H9 (cell line): Measurements from ENCODE around the gene KDM4C. TPM values are rescaled to one million over a fixed set of nuclear protein-coding genes. Genes with fewer than 3 reads are reported as not detected.

Experiments
- DNase-seq: peaks from one replicate; pipeline ENCODE4 v3.0.0-alpha.2; 2017
- H2AFZ ChIP-seq: one replicate; pipeline ENCODE4 v1.6.1; 2013; ENCODE audit warnings: mild to moderate bottlenecking, low read length, control low read depth, moderate library complexity
- H2AK5ac ChIP-seq: 2 replicates; pipeline ENCODE4 v1.6.1; 2013; ENCODE audit warnings: low read length, control low read depth, mixed read lengths; ENCODE audit not compliant: insufficient read length
- H2BK120ac ChIP-seq: one replicate; pipeline ENCODE4 v1.6.1; 2013; ENCODE audit warnings: low read depth, mild to moderate bottlenecking, low read length, control low read depth, inconsistent platforms; ENCODE audit not compliant: poor library complexity, severe bottlenecking
- H2BK12ac ChIP-seq: 2 replicates; pipeline ENCODE4 v1.6.1; 2013; ENCODE audit warnings: low read length, control low read depth, mixed read lengths, low read depth; ENCODE audit not compliant: insufficient read length
- H2BK15ac ChIP-seq: 2 replicates; pipeline ENCODE4 v1.6.1; 2013; ENCODE audit warnings: low read depth, low read length, control low read depth
- H2BK20ac ChIP-seq: one replicate; pipeline ENCODE4 v1.6.1; 2013; ENCODE audit warnings: low read depth, mild to moderate bottlenecking, low read length, control low read depth, inconsistent platforms; ENCODE audit not compliant: poor library complexity, severe bottlenecking
- H2BK5ac ChIP-seq: 2 replicates; pipeline ENCODE4 v1.6.1; 2013; ENCODE audit warnings: low read length, control low read depth, mixed read lengths; ENCODE audit not compliant: insufficient read length
- H3K14ac ChIP-seq: 2 replicates; pipeline ENCODE4 v1.6.1; 2013; ENCODE audit warnings: low read length, control low read depth; ENCODE audit not compliant: insufficient read depth
- H3K18ac ChIP-seq: 2 replicates; pipeline ENCODE4 v1.6.1; 2013; ENCODE audit warnings: low read depth, mild to moderate bottlenecking, mixed read lengths, low read length, control low read depth; ENCODE audit not compliant: insufficient read length
- H3K23ac ChIP-seq: 2 replicates; pipeline ENCODE4 v1.6.1; 2013; ENCODE audit warnings: low read length, control low read depth, mixed read lengths, low read depth; ENCODE audit not compliant: insufficient read length
- H3K23me2 ChIP-seq: 2 replicates; pipeline ENCODE4 v1.6.1; 2013; ENCODE audit warnings: low read depth, mild to moderate bottlenecking, mixed read lengths, low read length, control low read depth; ENCODE audit not compliant: insufficient read length, poor library complexity, severe bottlenecking
- H3K27ac ChIP-seq: 2 replicates; pipeline ENCODE4 v1.5.1; 2013; ENCODE audit warnings: low read length, control low read depth, mixed read lengths, low read depth; ENCODE audit not compliant: insufficient read length
- H3K27me3 ChIP-seq: 2 replicates; pipeline ENCODE4 v1.6.1; 2013; ENCODE audit warnings: low read length, control low read depth, inconsistent platforms; ENCODE audit not compliant: insufficient read depth
- H3K4ac ChIP-seq: 2 replicates; pipeline ENCODE4 v1.6.1; 2013; ENCODE audit warnings: low read depth, mild to moderate bottlenecking, control low read depth, inconsistent platforms, low read length, moderate library complexity
- H3K4me1 ChIP-seq: 2 replicates; pipeline ENCODE4 v1.6.1; 2013; ENCODE audit warnings: low read length, control low read depth, inconsistent platforms; ENCODE audit not compliant: insufficient read depth
- H3K4me2 ChIP-seq: 2 replicates; pipeline ENCODE4 v1.6.1; 2013; ENCODE audit warnings: low read length, control low read depth, mixed read lengths; ENCODE audit not compliant: insufficient read length, insufficient read depth
- H3K56ac ChIP-seq: 2 replicates; pipeline ENCODE4 v1.6.1; 2013; ENCODE audit warnings: low read depth, mild to moderate bottlenecking, mixed read lengths, low read length, control low read depth; ENCODE audit not compliant: insufficient read length
- H3K79me1 ChIP-seq: 2 replicates; pipeline ENCODE4 v1.6.1; 2013; ENCODE audit warnings: low read depth, mild to moderate bottlenecking, moderate library complexity, low read length, control low read depth, inconsistent platforms; ENCODE audit not compliant: insufficient read depth, poor library complexity, severe bottlenecking
- H3K79me2 ChIP-seq: 2 replicates; pipeline ENCODE4 v1.6.1; 2013; ENCODE audit warnings: low read length, control low read depth, inconsistent platforms; ENCODE audit not compliant: insufficient read depth
- H3K9ac ChIP-seq: 2 replicates; pipeline ENCODE4 v1.6.1; 2013; ENCODE audit warnings: low read length, control low read depth, mixed read lengths; ENCODE audit not compliant: insufficient read length; ENCODE audit errors: extremely low read depth
- H3K9me3 ChIP-seq: one replicate; pipeline ENCODE4 v1.6.1; 2013; ENCODE audit warnings: low read depth, low read length, inconsistent platforms; ENCODE audit not compliant: control insufficient read depth
- H3T11ph ChIP-seq: one replicate; pipeline ENCODE4 v1.6.1; 2013; ENCODE audit warnings: mild to moderate bottlenecking, low read length, control low read depth, inconsistent platforms
- H4K20me1 ChIP-seq: one replicate; pipeline ENCODE4 v1.6.1; 2013; ENCODE audit not compliant: control insufficient read depth, insufficient read length, insufficient read depth
- H4K5ac ChIP-seq: 2 replicates; pipeline ENCODE4 v1.6.1; 2013; ENCODE audit warnings: low read depth, mild to moderate bottlenecking, mixed read lengths, low read length, control low read depth; ENCODE audit not compliant: insufficient read length
- H4K8ac ChIP-seq: replicated peaks from 2 replicates; pipeline ENCODE4 v1.6.1; 2013; ENCODE audit warnings: low read length, control low read depth, mixed read lengths, low read depth; ENCODE audit not compliant: insufficient read length
- H4K91ac ChIP-seq: 2 replicates; pipeline ENCODE4 v1.6.1; 2013; ENCODE audit warnings: low read depth, mild to moderate bottlenecking, moderate library complexity, mixed read lengths, low read length, control low read depth; ENCODE audit not compliant: insufficient read length
- H3K27ac Mint-ChIP-seq, 3 experiments: 2 replicates in 2 of 3; 3 replicates in 1 of 3; pipeline ENCODE4 v1.8.0; 2020 to 2021; ENCODE audit warnings: mixed read lengths in 3 of 3, mild to moderate bottlenecking in 1 of 3, moderate library complexity in 1 of 3
- H3K27me3 Mint-ChIP-seq: 2 replicates; pipeline ENCODE4 v1.8.0; 2021; ENCODE audit warnings: low read depth, mild to moderate bottlenecking, moderate library complexity, mixed read lengths
- H3K36me3 Mint-ChIP-seq, 3 experiments: 2 replicates in 2 of 3; 3 replicates in 1 of 3; pipeline ENCODE4 v1.8.0; 2020 to 2021; ENCODE audit warnings: low read depth in 3 of 3, mixed read lengths in 3 of 3; ENCODE audit not compliant: insufficient read depth in 1 of 3
- H3K4me1 Mint-ChIP-seq, 2 experiments: 2 replicates each; pipeline ENCODE4 v1.8.0; 2020; ENCODE audit warnings: mixed read lengths in 2 of 2
- H3K4me3 Mint-ChIP-seq, 2 experiments: 2 replicates in 1 of 2; 3 replicates in 1 of 2; pipeline ENCODE4 v1.8.0; 2020 to 2021; ENCODE audit warnings: mild to moderate bottlenecking in 2 of 2, mixed read lengths in 2 of 2, moderate library complexity in 1 of 2
- H3K9me3 Mint-ChIP-seq, 2 experiments: 2 replicates in 1 of 2; 3 replicates in 1 of 2; pipeline ENCODE4 v1.8.0; 2020; ENCODE audit warnings: mild to moderate bottlenecking in 2 of 2, mixed read lengths in 2 of 2, moderate library complexity in 1 of 2
- total RNA-seq: library from RNA; stranded (reverse); gene quantifications from 2 replicates; pipeline ENCODE4 v1.2.1, GENCODE V29; 2021
- TF ChIP-seq, protein P1 (sequence below): fragments of 200-600 bp; sonication (generic); conservative IDR thresholded peaks from 3 replicates; pipeline ENCODE4 v1.8.0; 2021; ENCODE audit warnings: antibody characterized with exemption, mild to moderate bottlenecking

KDM4C gene
- total RNA-seq, 1 experiment from 2014 or later = 24.0 TPM

DNA sequence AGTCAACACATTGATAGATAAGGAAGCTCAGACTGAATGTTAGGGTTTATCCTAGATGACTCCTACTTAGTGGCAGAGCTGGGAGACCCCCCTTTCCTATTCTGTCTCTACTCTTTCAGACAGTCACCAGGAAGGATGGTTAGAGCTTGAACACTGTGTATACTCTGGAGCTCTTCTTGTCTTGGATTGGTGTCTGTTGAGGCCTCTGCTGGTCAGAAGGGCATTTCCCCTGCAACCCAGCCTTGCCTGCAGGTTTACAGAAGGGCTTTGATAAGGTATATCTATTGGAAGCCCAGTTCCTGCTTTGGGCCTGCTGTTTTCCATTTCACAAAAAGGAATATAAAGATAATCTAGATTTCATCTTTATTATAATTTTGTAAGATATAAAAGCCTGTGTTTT is 71.8 kb downstream of the KDM4C start:
- no peak overlapping the region for H2BK12ac ChIP-seq
- Mint-ChIP-seq H3K9me3 (peaks cover 3 to 7% of the 10 kb centered on the region in 2 experiments; a peak in 4 of 5 replicates), H3K4me3 (no peak overlapping the region), H3K27me3 (no peaks in the 10 kb centered on the region), H3K4me1 (peaks cover 10 to 15% of the 10 kb centered on the region in 2 experiments), H3K36me3 (peaks cover 23 to 31% (median 28%) of the 10 kb centered on the region in 3 experiments), H3K27ac (no peak overlapping the region)
- H4K8ac ChIP-seq = no peak overlapping the region
- H3K14ac ChIP-seq = no peak overlapping the region
- H3K9ac ChIP-seq = no peak overlapping the region
- peaks cover 4% of the 10 kb centered on the region; the same call in 1 of the 2 replicates for H3K4me1 ChIP-seq
- H2BK5ac ChIP-seq = no peak overlapping the region
- no peak overlapping the region for H3K4ac ChIP-seq
- 0 out of 2 replicates have a peak, but pooled peaks cover 2% of the 10 kb centered on the region for H3K79me2 ChIP-seq
- no peak overlapping the region for H2BK120ac ChIP-seq
- H4K91ac ChIP-seq = no peak overlapping the region
- H3K56ac ChIP-seq = no peak overlapping the region
- H3K23ac ChIP-seq = no peak overlapping the region
- no peaks in the 10 kb centered on the region for H3K27me3 ChIP-seq
- no peaks in the 10 kb centered on the region for H3K9me3 ChIP-seq
- H3K27ac ChIP-seq = no peak overlapping the region
- no peaks in the 10 kb centered on the region for H3K23me2 ChIP-seq
- no peak overlapping the region for H3K4me2 ChIP-seq
- H2BK20ac ChIP-seq = no peak overlapping the region
- no peak overlapping the region for H4K5ac ChIP-seq
- H3K79me1 ChIP-seq = no peaks in the 10 kb centered on the region
- no peak overlapping the region for H2AK5ac ChIP-seq
- no peak for DNase-seq
- no peaks in the 10 kb centered on the region for H4K20me1 ChIP-seq
- H3T11ph ChIP-seq = no peak overlapping the region
- TF ChIP-seq, protein P1, sequence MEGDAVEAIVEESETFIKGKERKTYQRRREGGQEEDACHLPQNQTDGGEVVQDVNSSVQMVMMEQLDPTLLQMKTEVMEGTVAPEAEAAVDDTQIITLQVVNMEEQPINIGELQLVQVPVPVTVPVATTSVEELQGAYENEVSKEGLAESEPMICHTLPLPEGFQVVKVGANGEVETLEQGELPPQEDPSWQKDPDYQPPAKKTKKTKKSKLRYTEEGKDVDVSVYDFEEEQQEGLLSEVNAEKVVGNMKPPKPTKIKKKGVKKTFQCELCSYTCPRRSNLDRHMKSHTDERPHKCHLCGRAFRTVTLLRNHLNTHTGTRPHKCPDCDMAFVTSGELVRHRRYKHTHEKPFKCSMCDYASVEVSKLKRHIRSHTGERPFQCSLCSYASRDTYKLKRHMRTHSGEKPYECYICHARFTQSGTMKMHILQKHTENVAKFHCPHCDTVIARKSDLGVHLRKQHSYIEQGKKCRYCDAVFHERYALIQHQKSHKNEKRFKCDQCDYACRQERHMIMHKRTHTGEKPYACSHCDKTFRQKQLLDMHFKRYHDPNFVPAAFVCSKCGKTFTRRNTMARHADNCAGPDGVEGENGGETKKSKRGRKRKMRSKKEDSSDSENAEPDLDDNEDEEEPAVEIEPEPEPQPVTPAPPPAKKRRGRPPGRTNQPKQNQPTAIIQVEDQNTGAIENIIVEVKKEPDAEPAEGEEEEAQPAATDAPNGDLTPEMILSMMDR = no peak
- H2BK15ac ChIP-seq = no peak overlapping the region
- no peak overlapping the region for H3K18ac ChIP-seq
- no peak overlapping the region for H2AFZ ChIP-seq
